D721Med (cell line): ENCODE results near the gene BRS3.
"Not testable (repeated sequence)": the region's sequence is repeated elsewhere in the genome, so short reads cannot be mapped to it uniquely, and the experiment has no call there.

Source experiments
- DNase-seq: peaks from one replicate; pipeline ENCODE4 v3.0.0; 2011; ENCODE audit warnings: low spot score; ENCODE audit not compliant: insufficient read length
- FAIRE-seq: peaks from 2 replicates; lab custom pipeline; 2011; peaks lifted over from hg19 to GRCh38; lab: Jason Lieb, UNC
- TF ChIP-seq, protein P1 (sequence below): IDR thresholded peaks from 2 replicates; pipeline ENCODE4 v1.5.1; 2012; ENCODE audit warnings: mild to moderate bottlenecking, control low read depth; ENCODE audit not compliant: insufficient read depth; ENCODE audit errors: missing control alignments

The BRS3 gene

DNA sequence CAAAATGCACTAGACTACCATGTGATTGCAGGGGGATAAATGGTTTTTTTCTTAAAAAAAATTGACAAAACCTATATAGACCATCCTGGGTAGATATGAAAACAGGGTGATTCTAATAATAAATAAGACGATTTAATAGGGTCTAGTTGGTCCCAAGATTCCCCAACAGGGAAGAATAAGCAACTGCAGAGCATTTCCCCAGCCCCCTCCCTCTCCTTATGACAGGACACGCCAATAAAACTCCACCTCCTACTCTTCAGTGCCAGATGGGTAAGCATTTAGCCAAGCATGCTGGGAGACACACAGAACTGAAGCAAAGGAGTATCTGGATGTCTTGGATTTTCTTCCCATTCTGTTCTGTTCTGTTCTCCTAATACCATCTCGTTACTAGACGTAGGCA is at the start of gene BRS3:
TSS of gene BRS3 (plus strand) at position 301 of the 400 bp plus-strand sequence. CDS start 168 bp downstream, outside the sequence.
- DNase-seq (no peak), FAIRE-seq (no peak)
- TF ChIP-seq, protein P1, sequence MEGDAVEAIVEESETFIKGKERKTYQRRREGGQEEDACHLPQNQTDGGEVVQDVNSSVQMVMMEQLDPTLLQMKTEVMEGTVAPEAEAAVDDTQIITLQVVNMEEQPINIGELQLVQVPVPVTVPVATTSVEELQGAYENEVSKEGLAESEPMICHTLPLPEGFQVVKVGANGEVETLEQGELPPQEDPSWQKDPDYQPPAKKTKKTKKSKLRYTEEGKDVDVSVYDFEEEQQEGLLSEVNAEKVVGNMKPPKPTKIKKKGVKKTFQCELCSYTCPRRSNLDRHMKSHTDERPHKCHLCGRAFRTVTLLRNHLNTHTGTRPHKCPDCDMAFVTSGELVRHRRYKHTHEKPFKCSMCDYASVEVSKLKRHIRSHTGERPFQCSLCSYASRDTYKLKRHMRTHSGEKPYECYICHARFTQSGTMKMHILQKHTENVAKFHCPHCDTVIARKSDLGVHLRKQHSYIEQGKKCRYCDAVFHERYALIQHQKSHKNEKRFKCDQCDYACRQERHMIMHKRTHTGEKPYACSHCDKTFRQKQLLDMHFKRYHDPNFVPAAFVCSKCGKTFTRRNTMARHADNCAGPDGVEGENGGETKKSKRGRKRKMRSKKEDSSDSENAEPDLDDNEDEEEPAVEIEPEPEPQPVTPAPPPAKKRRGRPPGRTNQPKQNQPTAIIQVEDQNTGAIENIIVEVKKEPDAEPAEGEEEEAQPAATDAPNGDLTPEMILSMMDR = no peak

DNA sequence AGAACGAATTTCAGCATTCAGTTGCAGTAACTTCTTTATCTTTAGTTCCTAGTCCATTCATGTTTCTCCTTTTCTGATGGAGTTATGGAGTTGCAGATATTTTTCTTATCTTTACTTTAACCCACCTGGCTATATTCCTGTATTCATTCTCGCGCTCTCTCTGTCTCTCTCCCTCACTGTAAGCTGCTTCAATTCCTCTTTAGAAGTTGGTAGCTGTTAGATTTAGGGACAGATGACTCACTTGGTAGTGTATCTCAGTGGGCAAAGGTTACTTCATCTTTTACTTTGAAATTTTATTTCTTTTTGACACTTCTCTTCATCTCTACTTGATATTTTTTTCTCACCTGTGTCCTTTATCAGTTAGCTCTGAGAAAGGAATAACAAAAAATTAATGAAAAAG is 49.6 kb upstream of the BRS3 start:
- FAIRE-seq (no peak), DNase-seq (no peak)
- TF ChIP-seq, protein P1 = no peak

DNA sequence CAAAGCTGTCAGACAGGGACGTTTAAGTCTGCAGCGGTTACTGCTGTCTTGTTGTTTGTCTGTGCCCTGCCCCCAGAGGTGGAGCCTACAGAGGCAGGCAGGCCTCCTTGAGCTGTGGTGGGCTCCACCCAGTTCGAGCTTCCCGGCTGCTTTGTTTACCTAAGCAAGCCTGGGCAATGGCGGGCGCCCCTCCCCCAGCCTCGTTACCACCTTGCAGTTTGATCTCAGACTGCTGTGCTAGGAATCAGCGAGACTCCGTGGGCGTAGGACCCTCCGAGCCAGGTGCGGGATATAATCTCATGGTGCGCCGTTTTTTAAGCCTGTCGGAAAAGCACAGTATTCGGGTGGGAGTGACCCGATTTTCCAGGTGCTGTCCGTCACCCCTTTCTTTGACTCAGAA is 42.1 kb upstream of the BRS3 start:
- not testable (repeated sequence) for FAIRE-seq

DNA sequence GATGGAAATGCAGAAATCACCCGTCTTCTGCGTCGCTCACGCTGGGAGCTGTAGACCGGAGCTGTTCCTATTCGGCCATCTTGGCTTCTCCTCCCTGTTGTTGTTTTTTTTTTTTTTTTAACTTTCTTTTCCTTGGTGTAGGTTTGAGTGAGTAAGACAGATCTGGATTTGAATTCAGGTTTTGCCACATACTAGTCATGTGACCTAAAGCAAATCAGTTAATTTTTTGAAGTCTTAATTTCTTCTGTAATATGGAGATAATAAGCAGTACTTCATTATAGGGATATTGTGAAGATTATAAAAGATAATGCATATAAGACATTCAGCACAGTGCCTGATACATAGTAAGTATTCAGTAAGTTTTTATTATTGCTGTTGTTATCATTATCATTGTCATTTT is 41.5 kb upstream of the BRS3 start:
- FAIRE-seq (no peak), DNase-seq (no peak)
- TF ChIP-seq, protein P1 = no peak

More for the DNA sequence above, 42.1 kb upstream of the BRS3 start:
- not testable (repeated sequence) for DNase-seq

DNA sequence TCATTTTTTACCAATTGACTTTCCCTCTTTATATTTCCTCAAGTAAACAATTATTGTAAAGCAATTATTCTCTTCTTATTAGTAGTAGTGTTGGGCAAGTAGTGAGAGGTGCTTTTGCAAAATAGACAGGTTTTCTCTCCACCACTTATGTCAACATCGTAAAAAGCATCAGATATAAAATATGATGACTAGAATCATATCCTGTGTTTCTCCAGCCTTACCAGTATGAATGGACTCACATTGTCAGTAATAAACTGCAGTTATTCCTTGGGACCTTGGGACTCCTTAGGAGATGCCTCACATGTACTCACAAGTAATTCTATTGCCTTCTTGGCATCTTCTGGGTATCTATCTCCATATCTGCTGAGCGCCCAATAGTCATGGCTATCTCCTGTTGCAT is 40.4 kb upstream of the BRS3 start:
- DNase-seq (no peak), FAIRE-seq (no peak)
- TF ChIP-seq, protein P1 = no peak

DNA sequence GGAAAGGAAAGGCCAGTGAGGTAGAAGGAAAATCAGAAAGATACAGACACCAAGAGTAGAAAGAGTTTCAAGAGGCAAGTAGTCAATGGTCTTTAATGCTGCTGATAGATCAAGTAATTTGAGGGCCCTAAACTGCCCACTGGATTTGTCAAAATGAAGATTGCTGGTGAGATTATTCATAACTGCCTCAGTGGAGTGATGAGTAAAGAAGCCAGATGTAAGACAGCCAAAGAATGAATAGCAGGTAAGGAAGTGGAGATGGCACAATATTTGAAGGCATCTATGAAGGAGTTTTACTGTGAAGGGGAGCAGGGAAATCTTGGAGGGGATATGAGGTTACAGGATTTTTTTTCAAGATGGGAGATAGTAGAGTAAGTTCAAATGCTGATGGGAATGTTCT is 39.8 kb upstream of the BRS3 start:
- TF ChIP-seq, protein P1 = no peak
- FAIRE-seq = no peak
- DNase-seq = no peak

DNA sequence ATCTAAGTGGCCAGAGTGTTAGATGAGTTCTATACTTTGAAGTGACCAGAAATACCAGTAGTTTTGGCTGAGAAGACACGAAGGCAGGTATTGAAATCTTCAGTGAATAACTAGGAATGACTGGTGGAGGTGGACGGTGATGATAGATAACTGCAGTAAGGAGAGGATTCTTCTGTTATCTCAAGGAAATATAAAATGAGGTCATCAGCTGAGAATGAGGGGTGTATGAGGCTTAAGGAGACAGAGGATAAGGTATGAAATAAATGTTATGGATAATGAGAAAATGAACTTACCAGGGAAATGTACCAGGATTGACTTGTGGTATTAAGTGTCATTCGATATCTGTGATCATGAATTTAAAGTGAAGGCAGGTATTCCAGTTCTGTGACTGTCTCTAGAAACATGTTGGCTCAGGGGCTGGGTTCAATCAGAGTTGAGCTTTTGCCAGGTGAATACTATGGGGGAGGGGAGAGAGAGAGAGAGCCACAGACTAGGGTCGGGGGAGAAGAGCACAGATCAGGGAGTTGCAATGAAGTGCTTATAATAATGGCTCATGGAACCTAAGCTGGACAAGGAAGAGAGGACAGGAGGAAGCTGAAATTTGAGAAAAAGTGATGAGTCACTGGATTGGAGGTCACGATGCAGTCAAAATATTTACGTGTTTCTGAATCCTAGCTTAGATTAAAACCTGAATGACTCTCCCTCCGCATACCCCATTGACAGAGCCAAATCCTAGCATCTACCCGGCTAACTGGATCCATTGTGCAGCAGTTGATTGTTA is 37.5 kb upstream of the BRS3 start:
- no peak for FAIRE-seq
- TF ChIP-seq, protein P1 = no peak
- DNase-seq = no peak
